ENCODE measurements around the gene NELL1.

- TF ChIP-seq POLR2A (IDR thresholded peaks at IDR 0.05) (no peak), CTCF (IDR thresholded peaks at IDR 0.05) (no peak)
These were observed 261.6 kb downstream of the NELL1 start for GRCh38 chr11:20931029-20931428.
